Measurements from ENCODE around the gene DPH2.

GRCh38 chr1:44016890-44017400 is 47.1 kb downstream of the DPH2 start:
- no peak for TF ChIP-seq ZNF274 (IDR thresholded peaks at IDR 0.05; ENCODE audit: low read depth, low read length)
- TF ChIP-seq YY1 (IDR thresholded peaks at IDR 0.05; ENCODE audit: insufficient read depth, insufficient read length): no peak
- TF ChIP-seq SUZ12 (IDR thresholded peaks at IDR 0.05; ENCODE audit: extremely low read depth, insufficient read depth, insufficient read length): no peak

Data from NT2/D1 (cell line).